KMS-11 (cell line): Measurements from ENCODE around the gene IQSEC2.

Experiments
- H2AFZ ChIP-seq: fragments of 200-600 bp; sonication (generic); 2 replicates; pipeline ENCODE4 v1.6.1; 2016; ENCODE audit warnings: antibody characterized with exemption, mixed run types, low read depth
- H3K27ac ChIP-seq: fragments of 200-600 bp; sonication (generic); 2 replicates; pipeline ENCODE4 v1.6.1; 2016; ENCODE audit warnings: mild to moderate bottlenecking, mixed run types
- H3K27me3 ChIP-seq: fragments of 200-600 bp; sonication (generic); 2 replicates; pipeline ENCODE4 v1.6.1; 2017; ENCODE audit warnings: mild to moderate bottlenecking, low read depth, mixed run types, moderate library complexity; ENCODE audit not compliant: insufficient read depth
- H3K36me3 ChIP-seq: fragments of 200-600 bp; sonication (generic); 2 replicates; pipeline ENCODE4 v1.6.1; 2017; ENCODE audit warnings: mild to moderate bottlenecking, mixed run types; ENCODE audit not compliant: insufficient read depth
- H3K4me1 ChIP-seq: fragments of 200-600 bp; sonication (generic); 2 replicates; pipeline ENCODE4 v1.6.1; 2016; ENCODE audit warnings: mild to moderate bottlenecking, low read depth, mixed run types; ENCODE audit not compliant: poor library complexity, severe bottlenecking
- H3K4me2 ChIP-seq: fragments of 200-600 bp; sonication (generic); 2 replicates; pipeline ENCODE4 v1.7.0; 2016; ENCODE audit warnings: mild to moderate bottlenecking, mixed run types
- H3K4me3 ChIP-seq: fragments of 200-600 bp; sonication (generic); IDR thresholded peaks from 2 replicates; pipeline ENCODE4 v1.6.1; 2017; ENCODE audit warnings: low read depth, low read length, mixed read lengths; ENCODE audit not compliant: insufficient read depth
- H3K79me2 ChIP-seq: fragments of 200-600 bp; sonication (generic); 2 replicates; pipeline ENCODE4 v1.6.1; 2016; ENCODE audit warnings: low read depth, mixed run types; ENCODE audit not compliant: insufficient read depth
- H3K9ac ChIP-seq: fragments of 200-600 bp; sonication (generic); 2 replicates; pipeline ENCODE4 v1.6.1; 2016; ENCODE audit warnings: mild to moderate bottlenecking, mixed run types
- H4K20me1 ChIP-seq: fragments of 200-600 bp; sonication (generic); 2 replicates; pipeline ENCODE4 v1.6.1; 2016; ENCODE audit warnings: mild to moderate bottlenecking, mixed run types; ENCODE audit not compliant: insufficient read depth
- CTCF ChIP-seq: fragments of 200-600 bp; sonication (generic); conservative IDR thresholded peaks from 2 replicates; pipeline ENCODE4 v1.6.1; 2017; ENCODE audit warnings: low read depth, mild to moderate bottlenecking, antibody characterized with exemption, low read length, moderate library complexity, mixed read lengths

The IQSEC2 gene

GRCh38 chrX:53281321-53281822, at the start of gene IQSEC2:
Gene IQSEC2 (minus strand): TSS chrX:53281584.
- Histone ChIP-seq H3K4me2 (no peak within 1 kb of the TSS), H3K36me3 (no peaks in the 10 kb centered on the region), H3K27ac (no peak within 1 kb of the TSS), H3K79me2 (no peaks in the 10 kb centered on the region), H4K20me1 (no peaks in the 10 kb centered on the region), H3K4me3 (no peak within 1 kb of the TSS), H2AFZ (no peak within 1 kb of the TSS), H3K9ac (no peak within 1 kb of the TSS), H3K4me1 (no peaks in the 10 kb centered on the region), H3K27me3 (no peaks in the 10 kb centered on the region)
- TF ChIP-seq CTCF = no peak

- Histone ChIP-seq H3K27me3 (no peaks in the 10 kb centered on the region), H2AFZ (no peak overlapping the region), H4K20me1 (no peaks in the 10 kb centered on the region), H3K79me2 (no peaks in the 10 kb centered on the region), H3K4me3 (no peak overlapping the region), H3K36me3 (no peaks in the 10 kb centered on the region), H3K4me1 (no peaks in the 10 kb centered on the region), H3K27ac (no peak overlapping the region), H3K9ac (no peak overlapping the region), H3K4me2 (no peak overlapping the region)
- no peak for TF ChIP-seq CTCF
Observed at GRCh38 chrX:53330331-53330730, 48.9 kb upstream of the IQSEC2 start.

- Histone ChIP-seq H3K4me2 (no peak overlapping the region), H3K27me3 (peaks cover 12% of the 10 kb centered on the region; the same call in 1 of the 2 replicates), H3K4me1 (no peaks in the 10 kb centered on the region), H3K9ac (no peak overlapping the region), H4K20me1 (no peaks in the 10 kb centered on the region), H3K79me2 (no peaks in the 10 kb centered on the region), H3K36me3 (no peaks in the 10 kb centered on the region), H2AFZ (no peak overlapping the region), H3K4me3 (no peak overlapping the region), H3K27ac (no peak overlapping the region)
- TF ChIP-seq CTCF = no peak
Observed at GRCh38 chrX:53324803-53325202, 43.4 kb upstream of the IQSEC2 start.

GRCh38 chrX:53324085-53324484, 42.7 kb upstream of the IQSEC2 start:
- Histone ChIP-seq H3K4me3 (no peak overlapping the region), H3K27me3 (peaks cover 18% of the 10 kb centered on the region; the same call in 1 of the 2 replicates)

More at GRCh38 chrX:53324085-53324484, 42.7 kb upstream of the IQSEC2 start:
- H3K9ac ChIP-seq = no peak overlapping the region
- H3K4me2 ChIP-seq = no peak overlapping the region
- no peaks in the 10 kb centered on the region for H4K20me1 ChIP-seq
- no peaks in the 10 kb centered on the region for H3K4me1 ChIP-seq
- H3K36me3 ChIP-seq = no peaks in the 10 kb centered on the region
- H3K27ac ChIP-seq = no peak overlapping the region
- no peak for TF ChIP-seq CTCF
- H2AFZ ChIP-seq = no peak overlapping the region
- H3K79me2 ChIP-seq = no peaks in the 10 kb centered on the region
